PC-3 (cell line): ENCODE results near the gene QRICH1. TPM values are rescaled to one million over a fixed set of nuclear protein-coding genes. Genes with fewer than 3 reads are reported as not detected.
A peak's percentile ranks its signal among the peaks of the same experiment; 100 is the strongest.

Source experiments
- ATAC-seq: fragments of 200-7000 bp; cut with Tn5 transposase; 2 replicates; pipeline ENCODE4 v1.9.1; 2020; ENCODE audit warnings: mild to moderate bottlenecking, moderate library complexity
- Bru-seq: library from RNA; stranded (reverse); fragments of 400-500 nt; gene quantifications from one replicate; lab custom pipeline; 2021; lab: Mats Ljungman, UMichigan
- BruChase-seq, 2 experiments: library from RNA; stranded (reverse); fragments of 400-500 nt; gene quantifications; one replicate each; lab custom pipeline; 2021; lab: Mats Ljungman, UMichigan
- BruUV-seq: library from RNA; stranded (reverse); fragments of 400-500 nt; replicated peaks from 2 replicates; lab custom pipeline; 2021; lab: Mats Ljungman, UMichigan
- CTCF ChIA-PET: fragments of 300-600 bp; sonication (Branson Sonifier 250); formaldehyde crosslinking; loops from one replicate; lab custom pipeline; 2022; ENCODE audit warnings: antibody characterized with exemption; lab: Charles Lee
- POLR2A ChIA-PET: fragments of 300-600 bp; sonication (Branson Sonifier 250); formaldehyde crosslinking; loops from one replicate; lab custom pipeline; 2022; ENCODE audit warnings: antibody characterized with exemption; ENCODE audit not compliant: unreplicated experiment; lab: Charles Lee
- DNase-seq: peaks from one replicate; pipeline ENCODE4 v3.0.0-alpha.2; 2015
- H2AFZ ChIP-seq: fragments of 300-600 bp; sonication (generic); 2 replicates; pipeline ENCODE4 v1.6.0; 2016; ENCODE audit warnings: antibody characterized with exemption, low read length
- H3F3A ChIP-seq: fragments of 300-600 bp; sonication (generic); one replicate; pipeline ENCODE4 v1.6.0; 2017; ENCODE audit warnings: antibody characterized with exemption, low read length, control low read depth, mild to moderate bottlenecking; ENCODE audit not compliant: unreplicated experiment
- H3K27ac ChIP-seq: fragments of 300-600 bp; sonication (generic); 2 replicates; pipeline ENCODE4 v1.5.1; 2016; ENCODE audit warnings: mild to moderate bottlenecking, low read length
- H3K27me3 ChIP-seq: fragments of 300-600 bp; sonication (generic); 2 replicates; pipeline ENCODE4 v1.6.1; 2016; ENCODE audit warnings: low read length, mixed read lengths
- H3K36me3 ChIP-seq: fragments of 300-600 bp; sonication (generic); 2 replicates; pipeline ENCODE4 v1.6.1; 2016; ENCODE audit warnings: low read depth, mixed run types, low read length, mixed read lengths
- H3K4me1 ChIP-seq: fragments of 300-600 bp; sonication (generic); 2 replicates; pipeline ENCODE4 v1.5.1; 2016; ENCODE audit warnings: low read length; ENCODE audit not compliant: insufficient read depth
- H3K4me2 ChIP-seq: fragments of 300-600 bp; sonication (generic); 2 replicates; pipeline ENCODE4 v1.6.0; 2016; ENCODE audit warnings: low read length
- H3K4me3 ChIP-seq: fragments of 300-600 bp; sonication (generic); 2 replicates; pipeline ENCODE4 v1.5.1; 2016; ENCODE audit warnings: mild to moderate bottlenecking, low read length, mixed read lengths
- H3K79me2 ChIP-seq: fragments of 300-600 bp; sonication (generic); 2 replicates; pipeline ENCODE4 v1.6.1; 2017; ENCODE audit warnings: low read length, mixed read lengths
- H3K9ac ChIP-seq: fragments of 300-600 bp; sonication (generic); 2 replicates; pipeline ENCODE4 v1.6.0; 2016; ENCODE audit warnings: mild to moderate bottlenecking, low read length
- H3K9me2 ChIP-seq: fragments of 300-600 bp; sonication (generic); replicated peaks from 2 replicates; pipeline ENCODE4 v1.6.1; 2016; ENCODE audit warnings: mixed run types, low read length, mixed read lengths
- H3K9me3 ChIP-seq: fragments of 300-600 bp; sonication (generic); 2 replicates; pipeline ENCODE4 v1.6.1; 2016; ENCODE audit warnings: low read length, mixed read lengths
- H4K20me1 ChIP-seq: fragments of 300-600 bp; sonication (generic); 2 replicates; pipeline ENCODE4 v1.6.1; 2016; ENCODE audit warnings: low read length, mixed read lengths
- CTCF ChIP-seq: fragments of 300-600 bp; sonication (generic); conservative IDR thresholded peaks from 2 replicates; pipeline ENCODE4 v1.5.1; 2017; ENCODE audit warnings: antibody characterized with exemption, low read depth, mild to moderate bottlenecking, low read length
- EZH2 ChIP-seq: fragments of 300-600 bp; sonication (generic); IDR thresholded peaks from one replicate; pipeline ENCODE4 v1.6.1; 2017; ENCODE audit warnings: antibody characterized with exemption, mild to moderate bottlenecking, low read length; ENCODE audit not compliant: unreplicated experiment
- EZH2phosphoT487 ChIP-seq: fragments of 300-600 bp; sonication (generic); IDR thresholded peaks from 2 replicates; pipeline ENCODE4 v1.6.1; 2018; ENCODE audit warnings: mild to moderate bottlenecking, antibody characterized with exemption, low read length, borderline replicate concordance
- intact Hi-C: fragments of 100-400 bp; cut with micrococcal nuclease; formaldehyde crosslinking; loops from 2 replicates; pipeline ENCODE4 v1.9.0; 2023
- long read RNA-seq: library from polyadenylated mRNA; unstranded; transcript quantifications from one replicate; pipeline ENCODE4 v2.0.0, GENCODE V29; 2021; ENCODE audit not compliant: unreplicated experiment
- total RNA-seq: library from RNA; depleted of rRNA; stranded (reverse); fragments of >200 nt; gene quantifications from 2 replicates; pipeline ENCODE4 v1.2.3, GENCODE V29; 2014; rRNA removed

Gene QRICH1, protein sequence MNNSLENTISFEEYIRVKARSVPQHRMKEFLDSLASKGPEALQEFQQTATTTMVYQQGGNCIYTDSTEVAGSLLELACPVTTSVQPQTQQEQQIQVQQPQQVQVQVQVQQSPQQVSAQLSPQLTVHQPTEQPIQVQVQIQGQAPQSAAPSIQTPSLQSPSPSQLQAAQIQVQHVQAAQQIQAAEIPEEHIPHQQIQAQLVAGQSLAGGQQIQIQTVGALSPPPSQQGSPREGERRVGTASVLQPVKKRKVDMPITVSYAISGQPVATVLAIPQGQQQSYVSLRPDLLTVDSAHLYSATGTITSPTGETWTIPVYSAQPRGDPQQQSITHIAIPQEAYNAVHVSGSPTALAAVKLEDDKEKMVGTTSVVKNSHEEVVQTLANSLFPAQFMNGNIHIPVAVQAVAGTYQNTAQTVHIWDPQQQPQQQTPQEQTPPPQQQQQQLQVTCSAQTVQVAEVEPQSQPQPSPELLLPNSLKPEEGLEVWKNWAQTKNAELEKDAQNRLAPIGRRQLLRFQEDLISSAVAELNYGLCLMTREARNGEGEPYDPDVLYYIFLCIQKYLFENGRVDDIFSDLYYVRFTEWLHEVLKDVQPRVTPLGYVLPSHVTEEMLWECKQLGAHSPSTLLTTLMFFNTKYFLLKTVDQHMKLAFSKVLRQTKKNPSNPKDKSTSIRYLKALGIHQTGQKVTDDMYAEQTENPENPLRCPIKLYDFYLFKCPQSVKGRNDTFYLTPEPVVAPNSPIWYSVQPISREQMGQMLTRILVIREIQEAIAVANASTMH
- total RNA-seq (90.2 and 124 TPM in 2 replicates), Bru-seq, nascent RNA (percentile 85 among the genes with signal in this experiment), BruChase-seq, experiment 1, labeled RNA remaining after a 6-hour chase (percentile 86 among the genes with signal in this experiment), BruChase-seq, experiment 2, labeled RNA remaining after a 2-hour chase (percentile 83 among the genes with signal in this experiment)
- long read RNA-seq, transcript QRICH1-204 (11 exons, 3,009 nt): minor isoform, 7 of 136 reads
- long read RNA-seq, transcript QRICH1-202 (10 exons, 3,549 nt): major isoform, 37 of 136 reads
- long read RNA-seq, partial matches to known transcripts: 54 of 136 reads
- long read RNA-seq, other reads (novel, unspliced or antisense): 33 of 136 reads

DNA sequence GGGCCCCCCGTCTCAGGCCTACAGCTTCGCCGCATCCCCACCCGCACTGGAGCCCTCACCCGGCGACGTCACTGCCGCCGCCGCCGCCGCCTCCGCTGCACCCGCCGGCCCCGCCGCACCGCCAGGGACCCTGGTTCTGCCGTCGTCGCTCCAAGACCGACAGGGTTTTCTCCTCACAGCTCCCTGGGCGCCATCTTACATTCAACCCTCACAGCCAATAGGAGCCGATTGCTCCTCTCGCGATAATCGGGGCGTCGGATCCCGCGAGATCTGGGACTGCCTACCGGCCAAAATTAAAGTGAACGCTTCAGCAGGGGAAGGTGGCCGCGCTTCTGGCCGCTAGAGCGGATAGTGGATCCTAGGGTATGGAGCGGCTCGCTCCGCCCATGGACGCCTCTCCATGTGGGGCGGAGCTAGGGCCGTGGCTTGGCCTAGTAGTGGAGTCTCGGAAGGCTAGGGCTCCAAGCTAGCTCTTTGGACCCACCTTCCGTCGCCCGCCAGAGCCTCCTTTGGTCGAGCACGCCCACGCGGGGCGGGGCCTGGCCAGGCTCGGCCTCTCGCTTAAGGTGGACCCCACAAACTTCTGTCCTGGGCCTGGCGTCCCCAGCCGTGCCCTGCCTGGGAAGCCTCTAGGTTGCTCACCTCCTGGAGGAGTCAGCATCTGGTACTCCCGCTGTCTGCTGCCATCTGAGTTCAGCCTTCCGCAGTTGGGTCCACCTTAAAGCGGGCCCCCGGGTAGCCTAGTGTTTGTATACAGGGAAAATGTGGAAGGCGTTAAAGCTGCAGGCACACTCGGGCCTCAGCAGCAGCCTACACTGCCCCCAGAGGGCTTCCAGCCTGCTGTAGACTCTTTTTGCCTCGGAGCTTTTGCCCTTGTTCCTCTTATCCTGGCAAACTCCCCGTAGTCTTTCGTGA is at the start of gene QRICH1:
QRICH1 (minus strand) TSS at position 219 of the 915 bp plus-strand sequence. CDS start 17,054 bp downstream, outside the sequence.
- Histone ChIP-seq H3K4me1 (peaks cover 13% of the 10 kb centered on the region), H3K79me2 (peaks cover 43% of the 10 kb centered on the region), H3K9me2 (no peaks in the 10 kb centered on the region), H3K36me3 (peaks cover 27% of the 10 kb centered on the region), H3F3A (no peaks in the 10 kb centered on the region), H3K9me3 (no peaks in the 10 kb centered on the region), H3K4me2 (peak within 1 kb of the TSS; percentile 90), H3K9ac (peak within 1 kb of the TSS; percentile 87), H2AFZ (peak within 1 kb of the TSS; percentile 77), H3K27ac (peak within 1 kb of the TSS; percentile 80), H3K4me3 (peak within 1 kb of the TSS; percentile 90), H4K20me1 (peaks cover 28% of the 10 kb centered on the region), H3K27me3 (no peaks in the 10 kb centered on the region)
- intact Hi-C loops: loop anchor here (1.0 to 5.0 kb wide), 5 partner anchors 10 to 318 kb away; partner anchors contain the start of genes KLHDC8B, LAMB2, NDUFAF3 and QARS1
- TSS peak; percentile 10 for BruUV-seq
- no peak for TF ChIP-seq EZH2
- TF ChIP-seq EZH2phosphoT487: no peak
- TF ChIP-seq CTCF: peak; percentile 62
- POLR2A ChIA-PET: interaction anchor here (0.5 to 1.4 kb wide), 11 partner anchors 10 to 1431 kb away, joined by 3 to 18 read pairs (median 3); partner anchors contain the start of genes LAMB2, USP19 and WDR6
- CTCF ChIA-PET: interaction anchor here (0.6 to 1.4 kb wide), 12 partner anchors 12 to 1013 kb away, joined by 3 to 15 read pairs (median 4); partner anchors contain the start of genes KLHDC8B, LAMB2 and NDUFAF3
- DNase-seq (peak; percentile 99), ATAC-seq (peak; percentile 84)

DNA sequence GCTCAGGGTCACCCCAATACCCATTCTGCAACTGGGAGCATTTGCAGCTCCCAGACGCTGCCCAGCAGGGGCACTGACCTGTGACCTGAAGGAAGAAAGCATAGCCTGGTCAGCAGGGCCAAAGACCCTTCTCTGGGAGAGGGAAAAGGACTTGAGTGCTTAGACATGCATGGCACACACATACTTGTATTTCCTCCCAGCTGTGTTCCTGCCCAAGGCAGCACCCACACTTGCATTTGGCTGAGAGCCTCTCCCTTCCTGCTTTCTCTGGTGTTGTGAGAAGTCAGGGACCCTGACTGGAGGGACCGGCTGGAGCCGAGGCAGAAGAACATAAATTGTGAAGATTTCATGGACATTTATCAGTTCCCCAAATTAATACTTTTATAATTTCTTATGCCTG is 46.2 kb upstream of the QRICH1 start:
- no peaks in the 10 kb centered on the region for H3F3A ChIP-seq
- POLR2A ChIA-PET: no interaction called here
- intact Hi-C loops: no loop called here
- no peaks in the 10 kb centered on the region for H3K4me1 ChIP-seq
- ATAC-seq: no peak
- H3K9me3 ChIP-seq: no peaks in the 10 kb centered on the region
- H3K27ac ChIP-seq: no peak overlapping the region
- no peak overlapping the region for H3K4me3 ChIP-seq
- CTCF ChIA-PET: no interaction called here
- no peak overlapping the region for H2AFZ ChIP-seq
- H3K9me2 ChIP-seq: no peaks in the 10 kb centered on the region
- no peaks in the 10 kb centered on the region for H3K79me2 ChIP-seq
- no peaks in the 10 kb centered on the region for H4K20me1 ChIP-seq
- no peaks in the 10 kb centered on the region for H3K36me3 ChIP-seq
- DNase-seq: no peak
- no TSS peak for BruUV-seq
- TF ChIP-seq EZH2 (no peak), EZH2phosphoT487 (no peak), CTCF (no peak)
- no peak overlapping the region for H3K9ac ChIP-seq
- no peaks in the 10 kb centered on the region for H3K27me3 ChIP-seq
- H3K4me2 ChIP-seq: no peak overlapping the region
